Testis (tissue), 3 donors: ENCODE results near the gene GTPBP10. TPM values are rescaled to one million over a fixed set of nuclear protein-coding genes. Genes with fewer than 3 reads are reported as not detected.
A peak's percentile ranks its signal among the peaks of the same experiment; 100 is the strongest.

Experiments
- DNase-seq: peaks from one replicate; pipeline ENCODE4 v3.0.0-alpha.2; 2019
- H3K27ac ChIP-seq, 2 donors: fragments of 200-600 bp; sonication (generic); one replicate each; pipeline ENCODE4 v1.5.1; 2019
- H3K27me3 ChIP-seq: fragments of 200-600 bp; sonication (generic); one replicate; pipeline ENCODE4 v1.5.1; 2019
- H3K36me3 ChIP-seq: fragments of 200-600 bp; sonication (generic); one replicate; pipeline ENCODE4 v1.5.1; 2017; ENCODE audit warnings: low read depth; ENCODE audit errors: missing control alignments
- H3K4me1 ChIP-seq: fragments of 200-600 bp; sonication (generic); one replicate; pipeline ENCODE4 v1.5.1; 2019
- H3K4me3 ChIP-seq, 2 donors: fragments of 200-600 bp; sonication (generic); one replicate each; pipeline ENCODE4 v1.5.1; 2017 to 2019
- H3K9me3 ChIP-seq: fragments of 200-600 bp; sonication (generic); one replicate; pipeline ENCODE4 v1.5.1; 2017
- CTCF ChIP-seq, 3 experiments: fragments of 450-650 bp in 2 of 3; fragments of 200-600 bp in 1 of 3; sonication (generic) in 1 of 3; IDR thresholded peaks; one replicate each; pipeline ENCODE4 v1.5.1; 2016 to 2019; ENCODE audit warnings: antibody characterized with exemption in 3 of 3, mild to moderate bottlenecking in 2 of 3, moderate library complexity in 1 of 3
- POLR2A ChIP-seq: fragments of 450-650 bp; IDR thresholded peaks from one replicate; pipeline ENCODE4 v1.6.1; 2017; ENCODE audit warnings: antibody characterized with exemption, mild to moderate bottlenecking, moderate library complexity
- WGBS, 2 donors: methylation state at CpG; one replicate each; pipeline ENCODE4 v1.1.5; 2018; 5-methylcytosine and 5-hydroxymethylcytosine counted together
- intact Hi-C: fragments of 100-400 bp; cut with DNase I; formaldehyde crosslinking; loops from one replicate; pipeline ENCODE4 v1.15.1; 2023; ENCODE audit warnings: low total_unique reads
- polyA plus RNA-seq: library from polyadenylated mRNA; stranded (reverse); fragments of 350-450 nt; fragmentation: Illumina TruSeq; extraction: RNeasy Lipid Tissue Mini Kit (QIAGEN cat#74804); gene quantifications from one replicate; pipeline ENCODE4 v1.2.3, GENCODE V29; 2014; ENCODE audit warnings: low read depth, low replicate concordance; ENCODE audit not compliant: insufficient read depth
- total RNA-seq, 2 donors: library from RNA; depleted of rRNA; stranded (reverse); fragments of >200 nt; gene quantifications; one replicate each; pipeline ENCODE4 v1.2.3, GENCODE V29; 2016

Gene GTPBP10
- total and polyA plus RNA-seq, 3 donors from 2014 or later = 14.6 to 25.6 (median 16.6) TPM

GRCh38 chr7:90311175-90311574 is 35.3 kb upstream of the GTPBP10 start:
- DNase-seq = no peak
- H3K27me3 ChIP-seq = no peaks in the 10 kb centered on the region
- H3K36me3 ChIP-seq = no peaks in the 10 kb centered on the region
- H3K4me1 ChIP-seq = no peaks in the 10 kb centered on the region
- no peaks in the 10 kb centered on the region for H3K9me3 ChIP-seq
- H3K27ac ChIP-seq = no peak overlapping the region
- intact Hi-C loops = no loop called here
- no peak for TF ChIP-seq POLR2A
- TF ChIP-seq CTCF (IDR thresholded peaks at IDR 0.05) = no peak
- no peak overlapping the region for H3K4me3 ChIP-seq

- no peak for DNase-seq
- intact Hi-C loops = no loop called here
- Histone ChIP-seq H3K27me3 (no peaks in the 10 kb centered on the region), H3K27ac (no peak overlapping the region), H3K9me3 (no peaks in the 10 kb centered on the region), H3K4me3 (no peak overlapping the region), H3K36me3 (no peaks in the 10 kb centered on the region), H3K4me1 (no peaks in the 10 kb centered on the region)
- peak in 1 of 3 experiments; percentile 24 for TF ChIP-seq CTCF (IDR thresholded peaks at IDR 0.05)
- TF ChIP-seq POLR2A = no peak
- whole genome bisulfite sequencing, 2 donors = 89 to 97% methylated on average over 2 of the region's 2 CpGs
These were observed 33.8 kb upstream of the GTPBP10 start for GRCh38 chr7:90312745-90313144.

GRCh38 chr7:90313907-90314306 is 32.6 kb upstream of the GTPBP10 start:
- no peaks in the 10 kb centered on the region for H3K27me3 ChIP-seq
- no peak overlapping the region for H3K27ac ChIP-seq
- intact Hi-C loops = no loop called here
- H3K9me3 ChIP-seq = no peaks in the 10 kb centered on the region
- 75 to 86% methylated on average over 4 of the region's 4 CpGs for WGBS, 2 donors
- no peak for DNase-seq
- H3K36me3 ChIP-seq = no peaks in the 10 kb centered on the region
- TF ChIP-seq POLR2A (no peak), CTCF (IDR thresholded peaks at IDR 0.05) (no peak)
- H3K4me3 ChIP-seq = no peak overlapping the region
- no peaks in the 10 kb centered on the region for H3K4me1 ChIP-seq

GRCh38 chr7:90320014-90320413 is 26.5 kb upstream of the GTPBP10 start:
- intact Hi-C loops = no loop called here
- no peaks in the 10 kb centered on the region for H3K4me1 ChIP-seq
- no peaks in the 10 kb centered on the region for H3K36me3 ChIP-seq
- H3K9me3 ChIP-seq = no peaks in the 10 kb centered on the region
- H3K4me3 ChIP-seq = no peak overlapping the region
- 56 to 69% methylated on average over 7 of the region's 7 CpGs for WGBS, 2 donors
- no peak for DNase-seq
- H3K27me3 ChIP-seq = no peaks in the 10 kb centered on the region
- H3K27ac ChIP-seq = no peak overlapping the region
- no peak for TF ChIP-seq CTCF (IDR thresholded peaks at IDR 0.05)
- no peak for TF ChIP-seq POLR2A

- DNase-seq = no peak
- Histone ChIP-seq H3K27me3 (no peaks in the 10 kb centered on the region), H3K27ac (no peak overlapping the region), H3K4me3 (peak overlapping the region in 1 of 2 donors; percentile 9), H3K4me1 (no peaks in the 10 kb centered on the region), H3K36me3 (no peaks in the 10 kb centered on the region), H3K9me3 (no peaks in the 10 kb centered on the region)
- WGBS, 2 donors = 21% methylated on average over 7 of the region's 7 CpGs
- intact Hi-C loops = no loop called here
- TF ChIP-seq CTCF (IDR thresholded peaks at IDR 0.05) = no peak
- no peak for TF ChIP-seq POLR2A
These were observed 26.1 kb upstream of the GTPBP10 start for GRCh38 chr7:90320418-90320800.
